Right lobe of liver (tissue), 4 donors: ENCODE data around the gene NGFR.

Experiments
- CTCF ChIP-seq, 4 donors: fragments of 200-600 bp in 3 of 4; fragments of 450-650 bp in 1 of 4; IDR thresholded peaks; one replicate each; pipeline versions ENCODE4 v1.5.1 to v1.8.0; 2016 to 2022; ENCODE audit warnings: antibody characterized with exemption in 4 of 4, mild to moderate bottlenecking in 2 of 4
- POLR2A ChIP-seq: fragments of 450-650 bp; IDR thresholded peaks from one replicate; pipeline ENCODE4 v1.6.1; 2017; ENCODE audit warnings: antibody characterized with exemption, mild to moderate bottlenecking
- donor health status: DM: no; HTN: no; CAD: no.
- donor health status: DM: no; HTN: no; CAD: no.
- donor health status: DM: no; HTN: yes; CAD: no.

DNA sequence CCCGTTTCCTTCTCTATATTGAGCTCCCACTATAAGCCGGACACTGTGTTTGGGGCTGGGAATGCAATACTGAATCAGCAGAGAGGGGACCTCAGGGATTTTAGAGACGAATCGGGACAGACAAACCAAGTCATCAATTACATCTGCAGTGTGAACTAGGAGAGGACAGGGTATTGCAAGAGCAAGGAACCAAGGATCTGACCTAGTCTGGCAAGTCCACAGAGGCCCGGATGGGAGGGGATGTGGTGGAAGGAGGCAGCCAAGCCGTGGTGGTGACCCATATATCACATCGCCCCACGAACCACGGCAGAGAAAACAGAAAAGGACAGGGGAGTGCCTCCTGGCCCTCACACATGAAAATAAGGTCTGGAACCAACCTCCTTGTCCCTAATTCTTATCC, 52.5 kb downstream of the NGFR start:
- TF ChIP-seq POLR2A, result no peak
- TF ChIP-seq CTCF (IDR thresholded peaks at IDR 0.05), result no peak
